ENCODE data around the gene TAAR1. TPM values are rescaled to one million over a fixed set of nuclear protein-coding genes. Genes with fewer than 3 reads are reported as not detected.
A peak's percentile ranks its signal among the peaks of the same experiment; 100 is the strongest.
"Not testable (repeated sequence)": the region's sequence is repeated elsewhere in the genome, so short reads cannot be mapped to it uniquely, and the experiment has no call there.

TAAR1 gene
- polyA plus RNA-seq, 3 donors: 0.16 to 0.17 TPM; not detected in 1

DNA sequence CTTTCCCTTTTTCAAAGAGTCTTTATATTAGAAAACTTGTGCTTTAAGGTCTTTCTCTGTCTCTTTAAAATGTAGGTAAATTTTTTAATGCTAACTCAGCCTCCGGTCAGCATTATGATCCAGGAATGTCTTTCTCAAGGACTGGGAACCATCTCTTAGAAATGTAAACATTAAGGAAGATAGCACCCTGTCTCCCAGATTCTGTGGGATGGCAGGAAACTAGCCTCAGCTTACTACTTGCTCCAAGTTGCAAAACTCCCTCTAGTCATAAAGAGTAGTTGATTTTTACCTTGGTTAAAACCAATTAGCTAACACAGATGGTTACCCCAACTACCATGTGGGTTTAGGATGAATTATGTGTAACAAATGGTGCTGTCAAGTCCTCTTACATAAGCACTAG is 4.7 kb upstream of the TAAR1 start:
- no peak for DNase-seq

DNA sequence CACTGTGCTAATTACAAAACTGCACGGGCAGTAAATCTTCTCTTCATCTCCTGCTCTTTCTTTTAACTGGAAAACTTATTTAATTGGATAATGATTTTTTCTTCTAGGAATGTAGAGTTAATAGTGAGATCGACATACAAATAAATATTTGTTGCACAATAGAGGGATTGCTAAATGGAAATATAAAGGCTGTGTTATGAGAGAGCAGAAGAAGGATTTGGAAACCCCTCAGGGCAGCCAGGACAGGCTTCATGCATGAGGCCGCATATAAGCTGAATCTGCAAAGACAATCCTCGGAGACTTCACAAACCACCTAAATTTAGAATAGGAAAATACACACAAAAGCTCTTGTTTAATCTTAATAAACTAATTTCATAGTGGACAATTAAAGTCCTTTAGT is 2.9 kb upstream of the TAAR1 start:
- DNase-seq: no peak

DNA sequence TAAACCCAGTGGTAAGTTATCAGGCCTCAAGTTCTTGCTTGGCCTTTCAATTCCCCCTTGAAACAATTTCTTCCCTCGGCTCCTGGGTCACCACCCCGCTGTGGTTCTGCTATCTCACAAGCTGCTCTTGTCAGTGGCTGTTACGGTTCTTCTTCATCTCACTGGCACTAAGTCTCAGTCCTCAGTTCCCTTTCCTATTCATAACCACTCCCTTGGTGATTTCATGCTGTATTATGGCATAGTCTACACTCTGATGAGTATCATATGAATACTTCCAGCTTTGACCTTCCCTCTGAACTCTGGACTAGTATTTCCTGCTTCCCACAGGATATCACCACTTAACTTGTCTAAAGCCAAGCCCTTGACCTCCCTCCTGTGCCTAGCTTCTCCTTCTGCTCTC is 7.9 kb downstream of the TAAR1 start:
- no peak for DNase-seq

DNA sequence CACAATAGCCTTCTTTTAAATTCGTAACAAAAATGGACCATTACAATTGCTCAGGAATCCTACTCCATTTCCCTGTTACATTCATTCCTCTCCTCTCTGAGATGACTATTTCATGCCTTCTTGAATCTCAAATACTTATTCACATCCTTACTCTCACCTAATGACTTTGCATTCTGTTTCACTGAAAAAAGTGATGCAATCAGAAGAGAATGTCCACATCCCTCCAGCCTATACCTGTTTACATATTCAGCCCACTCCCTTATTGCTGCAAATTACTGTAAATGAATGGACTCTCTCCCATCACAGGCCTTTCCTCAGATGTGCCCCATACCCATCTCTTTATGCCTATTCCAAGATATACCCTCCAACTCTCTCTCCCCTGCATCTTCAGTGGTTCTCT is 8.6 kb downstream of the TAAR1 start:
- no peak for DNase-seq

DNA sequence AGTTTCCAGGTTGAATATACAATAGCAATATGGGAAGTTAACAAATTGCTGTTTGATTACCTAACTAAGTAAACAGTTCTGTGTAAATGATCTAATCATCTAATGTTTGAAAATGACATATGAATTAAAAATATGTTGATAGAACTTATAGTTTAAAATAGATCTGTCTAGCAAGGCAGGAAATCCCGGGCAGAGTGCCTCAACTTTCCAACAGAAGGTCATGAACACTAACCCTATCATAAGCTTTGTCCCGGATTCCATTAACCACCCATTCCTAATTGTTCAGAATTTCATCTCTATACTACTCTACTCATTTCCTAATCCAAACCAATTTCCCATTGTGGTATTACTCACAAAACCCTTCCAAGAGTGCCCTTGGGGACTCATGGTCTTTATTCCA is 10.2 kb downstream of the TAAR1 start:
- DNase-seq: no peak

DNA sequence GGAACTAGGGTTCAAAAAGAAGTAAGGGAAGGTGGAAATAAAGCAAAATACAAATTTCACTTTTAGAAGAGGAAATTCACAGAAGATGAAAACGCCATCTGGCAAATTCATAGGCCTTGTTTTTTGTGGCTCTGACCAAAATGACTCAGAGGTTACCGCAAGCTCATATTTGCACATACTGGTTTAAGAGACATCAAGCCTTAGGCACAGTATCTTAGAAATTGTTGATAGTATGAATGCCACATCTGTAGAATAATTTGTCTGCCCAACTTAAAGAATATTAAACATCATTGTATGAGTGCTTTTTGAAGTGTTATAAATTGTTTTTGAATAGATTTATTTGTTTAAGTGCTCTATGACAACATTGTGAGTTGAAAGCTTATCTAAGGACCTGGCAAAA is 10.6 kb downstream of the TAAR1 start:
- no peak for DNase-seq

DNA sequence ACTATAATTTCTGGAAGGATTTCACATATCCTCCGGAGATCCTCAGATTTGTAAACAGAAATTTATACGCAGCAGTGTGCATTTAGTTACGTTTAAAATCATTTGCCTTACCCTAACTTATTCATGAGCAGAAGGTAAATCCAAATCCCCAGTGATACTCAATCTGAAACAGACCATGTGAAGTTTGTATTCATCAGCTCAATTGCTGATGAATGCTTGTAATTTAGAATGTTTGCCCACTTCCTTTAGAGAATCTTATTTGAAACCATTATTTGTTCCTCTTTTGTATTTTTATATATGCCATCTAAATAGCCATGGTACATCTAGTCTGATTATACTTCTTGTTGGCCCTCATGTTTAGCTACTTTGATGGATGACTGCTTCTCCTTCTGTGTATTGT is 15.4 kb downstream of the TAAR1 start:
- no peak for DNase-seq

DNA sequence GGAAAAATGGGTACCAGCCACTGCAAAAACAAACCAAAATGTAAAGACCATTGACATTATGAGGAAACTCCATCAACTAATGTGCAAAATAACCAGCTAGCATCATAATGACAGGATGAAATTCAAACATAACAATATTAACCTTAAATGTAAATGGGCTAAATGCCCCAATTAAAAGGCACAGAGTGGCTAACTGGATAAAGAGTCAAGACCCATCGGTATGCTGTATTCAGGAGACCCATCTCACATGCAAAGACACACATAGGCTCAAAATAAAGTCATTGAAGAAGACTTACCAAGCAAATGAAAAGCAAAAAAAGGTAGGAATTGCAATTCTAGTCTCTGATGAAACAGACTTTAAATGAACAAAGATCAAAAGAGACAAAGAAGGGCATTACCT is 21.8 kb downstream of the TAAR1 start:
- DNase-seq: not testable (repeated sequence)

DNA sequence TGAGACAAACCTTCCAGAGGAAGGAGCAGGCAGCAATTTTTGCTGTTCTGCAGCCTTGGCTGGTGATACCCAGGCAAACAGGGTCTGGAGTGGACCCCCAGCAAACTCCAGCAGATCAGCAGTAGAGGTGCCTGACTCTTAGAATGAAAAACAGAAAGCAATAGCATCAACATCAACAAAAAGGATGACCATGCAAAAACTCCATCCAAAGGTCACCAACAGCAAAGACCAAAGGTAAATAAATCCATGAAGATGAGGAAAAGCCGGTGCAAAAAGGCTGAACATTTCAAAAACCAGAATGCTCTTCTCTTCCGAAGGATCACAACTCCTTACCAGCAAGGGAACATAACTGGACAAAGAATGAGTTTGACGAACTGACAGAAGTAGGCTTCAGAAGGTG is 23.1 kb downstream of the TAAR1 start:
- not testable (repeated sequence) for DNase-seq

DNA sequence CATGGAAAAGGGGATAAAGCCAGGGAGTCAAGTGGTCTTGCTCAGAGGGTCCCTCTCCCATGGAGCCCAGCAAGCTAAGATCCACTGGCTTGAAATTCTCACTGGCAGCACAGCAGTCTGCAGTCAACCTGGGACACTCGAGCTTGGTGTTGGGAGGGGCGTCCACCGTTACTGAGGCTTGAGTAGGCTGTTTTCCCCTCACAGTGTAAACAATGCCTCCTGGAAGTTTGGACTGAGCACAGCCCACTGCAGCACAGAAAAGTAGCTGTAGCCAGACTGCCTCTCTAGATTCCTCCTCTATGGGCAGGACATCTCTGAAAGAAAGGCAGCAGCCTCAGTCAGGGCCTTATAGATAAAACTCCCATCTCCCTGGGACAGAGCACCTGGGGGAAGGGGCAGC is 23.7 kb downstream of the TAAR1 start:
- DNase-seq: not testable (repeated sequence)

DNA sequence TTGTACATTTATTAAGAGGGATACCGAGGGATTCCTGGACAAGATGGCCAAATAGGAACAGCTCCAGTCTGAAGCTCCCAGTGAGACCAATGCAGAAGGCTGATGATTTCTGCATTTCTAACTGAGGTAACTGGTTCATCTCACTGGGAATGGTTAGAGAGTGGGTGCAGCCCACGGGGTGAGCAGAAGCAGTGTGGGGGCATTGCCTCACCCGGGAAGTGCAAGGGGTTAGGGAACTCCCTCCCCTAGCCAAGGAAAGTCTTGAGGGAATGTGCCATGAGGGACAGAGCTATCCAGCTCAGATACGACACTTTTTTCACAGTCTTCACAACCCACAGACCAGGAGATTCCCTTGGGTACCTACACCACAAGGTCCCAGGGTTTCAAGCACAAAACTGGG is 24.2 kb downstream of the TAAR1 start:
- no peak for DNase-seq

DNA sequence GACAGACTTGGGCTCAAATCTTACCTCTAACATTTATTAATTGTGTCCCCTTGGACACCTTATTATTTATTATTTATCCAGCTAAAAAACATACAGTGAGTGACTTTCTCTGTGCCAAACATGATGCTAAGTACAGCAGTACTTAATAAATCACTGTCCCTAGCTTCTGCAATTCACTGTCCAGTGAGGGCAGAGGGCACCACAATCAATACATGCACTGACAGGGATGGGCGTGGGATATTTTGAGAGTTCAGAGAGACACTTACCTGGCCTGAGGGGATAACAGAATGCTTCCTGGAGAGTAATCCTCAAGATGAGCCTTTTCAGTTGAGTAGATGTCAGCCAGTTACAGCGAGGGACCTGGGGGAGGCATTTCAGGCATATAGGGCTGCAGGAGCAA is 25.6 kb downstream of the TAAR1 start:
- DNase-seq: no peak

DNA sequence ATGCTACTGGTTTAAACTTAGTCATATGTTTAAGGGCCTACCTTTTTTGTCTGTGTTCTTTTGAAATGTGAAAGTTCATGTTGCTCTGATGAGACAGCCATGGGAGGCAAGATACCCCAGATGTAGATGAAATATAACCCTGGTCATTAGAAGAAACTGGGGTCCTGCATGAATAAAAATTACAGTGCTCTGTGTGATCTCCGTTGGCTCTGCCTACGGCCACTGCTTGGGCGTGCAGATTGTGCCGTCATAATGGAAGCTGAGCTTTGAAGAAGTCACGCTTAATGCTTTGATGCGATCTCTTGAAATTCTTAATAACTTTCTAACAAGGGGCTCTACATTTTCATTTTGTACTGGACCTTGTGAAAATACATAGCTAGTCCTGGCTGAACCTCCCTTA is 34.8 kb downstream of the TAAR1 start, which contains the start of gene TAAR2:
TAAR2 (minus strand) TSS at position 101 of the 400 bp plus-strand sequence; CDS start at position 101, 0 bp downstream.
- DNase-seq: no peak

DNA sequence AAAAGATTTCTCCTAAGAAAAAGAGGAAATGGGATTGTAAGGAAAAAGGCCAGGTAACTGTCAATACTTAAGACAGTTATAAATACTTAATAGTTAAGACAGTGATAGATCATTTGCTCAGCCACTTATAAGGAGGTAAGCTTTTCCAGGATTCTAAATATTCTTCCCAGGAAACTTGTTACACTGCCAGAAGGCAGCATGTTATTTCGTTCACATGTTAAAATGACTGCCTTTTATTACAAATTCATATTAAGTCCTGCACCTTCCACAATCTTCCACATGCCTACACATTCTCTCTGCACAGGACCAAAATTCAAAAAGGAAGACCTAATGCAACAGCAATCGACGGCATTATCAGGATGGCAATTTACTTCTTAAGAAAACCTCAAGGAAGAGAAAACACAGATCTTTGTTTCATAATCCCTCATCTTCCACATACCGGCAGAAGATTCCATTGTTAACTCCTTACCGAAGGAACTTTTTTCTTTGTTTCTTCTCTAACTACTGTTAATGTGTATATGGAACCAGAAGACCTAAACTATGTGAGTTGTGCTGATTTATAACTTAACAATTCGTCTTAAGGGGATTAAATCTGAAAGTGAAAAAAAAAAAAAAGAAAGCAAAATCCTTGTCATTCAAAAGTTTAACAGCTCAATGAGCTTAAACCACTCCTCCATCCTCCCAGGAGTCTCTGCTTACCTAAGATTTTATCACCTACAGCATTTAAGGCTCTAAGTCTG is 35.7 kb downstream of the TAAR1 start:
- peak; percentile 12 for DNase-seq

DNA sequence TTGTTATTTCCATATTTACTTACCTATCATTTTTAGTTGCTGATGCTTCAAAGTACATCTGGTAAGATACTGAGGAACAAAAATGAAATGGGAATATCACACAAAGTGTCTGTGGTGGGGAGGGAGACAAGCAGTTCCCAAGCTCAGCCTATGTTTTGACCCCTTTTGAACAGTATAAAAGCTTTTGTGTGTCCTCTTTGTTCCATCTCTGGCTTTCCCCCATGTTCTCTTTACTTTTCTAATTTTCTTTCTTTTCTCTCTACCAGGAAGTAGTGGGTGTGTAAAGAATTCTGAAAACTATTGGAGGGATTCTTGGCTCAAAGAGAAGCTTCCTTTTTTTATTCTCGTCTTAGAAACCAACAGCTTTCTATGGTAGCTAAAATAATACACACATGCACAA is 42.3 kb downstream of the TAAR1 start:
- no peak for DNase-seq

DNA sequence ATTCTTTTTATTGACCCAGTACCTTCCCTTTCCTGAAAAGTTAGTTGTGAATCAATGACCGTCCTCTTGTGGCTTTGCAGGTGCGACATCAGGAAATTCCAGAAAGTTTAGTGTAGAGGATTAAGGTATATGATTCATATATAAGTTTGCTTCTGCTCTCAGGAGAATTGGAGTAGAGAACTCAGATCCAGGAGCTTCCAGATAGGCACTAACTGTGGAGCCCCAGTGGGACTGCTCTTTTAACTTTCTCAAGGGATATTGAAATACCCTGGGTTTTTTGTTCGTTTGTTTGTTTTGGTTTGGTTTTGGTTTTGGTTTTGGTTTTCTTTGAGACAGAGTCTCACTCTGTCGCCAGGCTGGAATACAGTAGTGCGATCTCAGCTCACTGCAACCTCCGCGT is 44.4 kb downstream of the TAAR1 start:
- no peak for DNase-seq

DNA sequence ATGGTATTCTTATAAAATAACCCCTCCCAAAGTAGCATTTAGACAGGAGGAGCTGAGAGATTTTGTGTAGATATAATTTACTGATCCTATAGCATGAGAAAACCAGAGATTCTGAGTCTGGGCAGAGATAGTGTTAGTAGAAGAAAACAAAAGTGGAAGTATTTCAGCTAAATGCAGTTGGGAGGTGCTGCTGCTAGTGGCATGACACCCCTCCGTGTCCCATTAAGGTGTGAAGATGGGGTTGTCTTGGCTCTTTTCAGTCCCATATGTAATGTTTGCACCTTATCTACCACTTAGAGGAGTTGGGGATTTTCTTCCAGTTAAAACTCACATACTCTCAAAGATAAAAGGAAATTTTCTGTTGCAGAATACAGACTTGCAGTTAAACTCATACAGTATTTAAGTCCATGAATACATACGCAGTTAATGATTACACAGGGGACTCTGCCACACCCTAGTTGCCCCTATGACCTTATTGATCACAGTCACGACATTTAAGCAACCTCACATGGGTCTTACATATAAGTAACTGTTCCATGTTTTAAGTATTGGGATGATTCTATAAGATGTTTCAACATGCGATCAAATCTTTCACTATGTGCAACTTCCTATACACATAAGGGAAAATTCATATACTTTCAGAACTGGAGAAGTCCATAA is 46.4 kb downstream of the TAAR1 start:
- DNase-seq: no peak

DNA sequence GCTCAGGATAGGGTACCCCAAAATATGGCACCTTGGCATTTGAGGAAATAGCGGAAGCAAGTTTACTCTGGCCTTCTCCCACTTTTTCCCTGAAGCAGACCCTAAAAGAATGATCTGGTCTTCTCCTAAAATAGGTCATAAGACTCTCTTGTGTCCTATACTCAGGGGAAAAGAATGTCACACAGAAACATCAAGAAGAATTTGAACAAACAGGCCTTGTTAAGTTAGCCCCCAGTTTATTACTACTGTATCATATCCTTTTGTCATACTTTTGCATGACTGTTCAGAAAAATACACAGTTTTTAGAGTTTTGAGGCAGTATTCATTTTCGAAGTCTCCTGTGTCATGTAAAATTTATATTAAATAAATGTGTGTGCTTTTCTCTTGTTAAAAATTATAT is 47.4 kb downstream of the TAAR1 start:
- DNase-seq: no peak

DNA sequence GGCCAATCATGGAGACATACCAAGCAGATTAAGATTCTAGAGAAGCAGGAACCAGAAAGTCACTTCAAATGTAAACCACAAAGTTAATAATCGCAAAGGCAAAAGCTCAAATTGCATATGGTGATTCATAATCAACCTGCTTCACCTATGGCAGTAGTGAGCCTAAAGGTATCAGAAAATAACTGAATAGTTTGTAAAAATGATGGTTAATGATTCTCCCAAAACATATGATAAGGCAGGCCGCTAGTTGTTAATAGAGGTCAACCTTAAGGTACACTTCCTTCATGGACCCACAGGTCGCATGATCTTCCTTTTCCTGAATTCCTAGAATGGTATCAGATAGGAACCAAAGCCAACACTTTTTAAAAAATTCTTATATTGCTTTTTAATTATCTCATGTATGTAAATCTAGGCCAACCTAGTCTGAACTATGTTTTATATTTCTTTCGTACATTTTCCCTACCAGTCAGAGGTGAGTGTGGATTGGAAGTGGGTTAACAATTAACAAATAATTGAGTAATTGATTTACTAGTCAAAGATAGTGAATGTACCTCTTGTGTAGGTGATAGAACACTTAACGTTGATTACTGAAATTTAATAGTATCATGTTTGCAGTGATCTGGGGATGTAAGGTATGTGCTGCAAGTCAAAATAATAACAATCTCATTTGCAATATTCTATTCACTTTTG is 51.3 kb downstream of the TAAR1 start:
- DNase-seq: no peak

DNA sequence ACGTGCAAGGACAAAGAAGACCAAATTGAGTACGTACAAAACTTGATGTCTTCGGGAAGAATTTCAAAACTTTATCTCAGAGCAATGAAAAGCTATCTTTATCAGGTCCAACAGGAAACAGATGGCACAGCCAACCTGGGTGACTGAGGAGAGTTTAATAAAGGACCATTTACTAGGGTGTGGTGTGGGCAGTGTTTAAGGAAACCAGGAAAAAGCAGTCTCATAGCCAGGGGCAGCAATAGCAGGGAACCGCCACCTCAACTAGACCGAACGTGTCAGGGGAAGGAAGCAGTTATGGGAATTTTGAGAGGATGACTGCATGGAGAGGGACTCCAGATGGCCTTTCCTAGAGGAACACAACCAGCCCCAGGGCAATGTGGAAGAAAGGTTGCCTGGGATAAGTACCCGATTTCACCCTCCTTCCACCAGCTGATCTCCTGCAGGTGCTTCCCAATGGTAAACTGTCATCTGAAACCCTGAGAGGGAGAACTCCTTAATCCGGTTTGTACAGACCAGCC is 54.3 kb downstream of the TAAR1 start:
- no peak for DNase-seq

DNA sequence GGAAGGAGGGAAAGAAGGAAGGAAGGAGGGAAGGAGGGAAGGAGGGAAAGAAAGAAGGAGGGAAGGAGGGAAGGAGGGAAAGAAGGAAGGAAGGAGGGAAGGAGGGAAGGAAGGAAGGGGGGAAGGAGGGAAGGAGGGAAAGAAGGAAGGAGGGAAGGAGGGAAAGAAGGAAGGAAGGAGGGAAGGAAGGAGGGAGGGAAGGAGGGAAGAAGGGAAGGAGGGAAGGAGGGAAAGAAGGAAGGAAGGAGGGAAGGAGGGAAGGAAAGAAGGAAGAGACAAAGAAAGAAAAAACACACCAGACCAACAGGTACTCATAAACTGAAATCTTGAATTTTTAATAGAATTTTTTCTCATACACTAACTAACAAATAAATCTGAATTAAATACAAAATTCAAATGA is 58.1 kb downstream of the TAAR1 start:
- DNase-seq: not testable (repeated sequence)

DNA sequence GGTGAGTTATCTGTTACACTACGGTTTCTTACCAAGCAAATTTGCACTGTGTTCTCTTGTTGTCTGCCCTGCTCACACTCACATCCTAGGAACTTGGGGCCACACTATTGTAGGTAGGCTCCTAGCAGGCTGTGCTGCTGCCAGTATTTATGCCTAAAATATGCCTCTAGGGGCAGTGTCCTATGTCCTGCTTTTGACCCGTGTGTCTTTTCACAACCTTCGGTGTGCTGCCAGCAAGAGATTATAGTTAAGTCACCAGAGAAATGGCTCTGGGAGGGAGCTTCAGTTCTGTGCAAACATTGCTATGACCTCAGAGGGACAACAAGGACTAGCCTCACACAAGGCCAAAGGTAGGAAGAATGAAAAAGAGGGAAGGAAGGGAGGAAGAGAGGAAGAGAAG is 60.5 kb downstream of the TAAR1 start:
- DNase-seq: no peak

DNA sequence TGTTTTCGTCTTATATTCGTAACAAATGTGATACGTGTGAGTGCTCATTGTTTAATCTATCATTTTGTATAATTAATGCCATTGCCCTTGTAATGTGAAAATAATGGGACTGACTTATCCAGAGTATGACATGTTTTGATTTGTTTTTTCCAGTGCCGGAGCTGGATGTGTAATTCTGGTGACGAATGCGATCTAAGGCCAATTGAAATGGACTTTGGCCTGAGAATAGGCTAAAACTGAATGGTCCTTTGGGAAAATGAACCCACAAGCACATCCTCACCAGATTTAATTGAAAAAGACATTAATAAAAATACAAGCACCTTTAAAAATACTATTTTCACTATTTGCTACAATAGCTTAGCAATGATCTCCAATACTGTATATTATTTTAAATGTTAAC is 62.8 kb downstream of the TAAR1 start:
- no peak for DNase-seq

Measured in renal pelvis (tissue), 4 donors.